Skin of body (tissue), 2 donors: ENCODE results near the gene RBMS3. TPM values are rescaled to one million over a fixed set of nuclear protein-coding genes. Genes with fewer than 3 reads are reported as not detected.

Source experiments
- DNase-seq: peaks from one replicate; lab custom pipeline; 2025; lab: John Stamatoyannopoulos, UW
- total RNA-seq: library from RNA; depleted of rRNA; stranded (reverse); fragments of >200 nt; gene quantifications from one replicate; pipeline ENCODE4 v1.2.3, GENCODE V29; 2014

RBMS3 gene
- total RNA-seq, 1 donor from 2014 or later, result 111 TPM

- no peak for DNase-seq
These were observed 327.8 kb downstream of the RBMS3 start for GRCh38 chr3:29608414-29609327.

GRCh38 chr3:29609328-29609811 is 328.5 kb downstream of the RBMS3 start:
- DNase-seq, result no peak

- DNase-seq, result no peak
These were observed 329.9 kb downstream of the RBMS3 start for GRCh38 chr3:29610781-29611180.

- no peak for DNase-seq
These were observed 330.4 kb downstream of the RBMS3 start for GRCh38 chr3:29611252-29611651.

- peak; percentile 12 for DNase-seq
These were observed 331.7 kb downstream of the RBMS3 start for GRCh38 chr3:29612536-29612935.

- DNase-seq, result no peak
These were observed 334.1 kb downstream of the RBMS3 start for GRCh38 chr3:29614954-29615353.

GRCh38 chr3:29618395-29619282 is 337.8 kb downstream of the RBMS3 start:
- DNase-seq, result peak; percentile 83

- peak; percentile 23 for DNase-seq
These were observed 338.8 kb downstream of the RBMS3 start for GRCh38 chr3:29619676-29620075.

GRCh38 chr3:29627136-29628117 is 346.6 kb downstream of the RBMS3 start:
- no peak for DNase-seq

- DNase-seq, result no peak
These were observed 347.9 kb downstream of the RBMS3 start for GRCh38 chr3:29628795-29629194.

- no peak for DNase-seq
These were observed 355.0 kb downstream of the RBMS3 start for GRCh38 chr3:29635888-29636287.

GRCh38 chr3:29637068-29637467 is 356.2 kb downstream of the RBMS3 start:
- peak; percentile 10 for DNase-seq

- DNase-seq, result no peak
These were observed 358.9 kb downstream of the RBMS3 start for GRCh38 chr3:29639578-29640290.

- no peak for DNase-seq
These were observed 361.6 kb downstream of the RBMS3 start for GRCh38 chr3:29642393-29643033.

GRCh38 chr3:29643034-29643425 is 362.2 kb downstream of the RBMS3 start:
- no peak for DNase-seq

- DNase-seq, result peak; percentile 51
These were observed 363.4 kb downstream of the RBMS3 start for GRCh38 chr3:29644261-29644660.

- DNase-seq, result no peak
These were observed 364.2 kb downstream of the RBMS3 start for GRCh38 chr3:29644956-29645636.

- no peak for DNase-seq
These were observed 365.2 kb downstream of the RBMS3 start for GRCh38 chr3:29646043-29646442.
